GM12878 (cell line): ENCODE data around the gene POU6F2.

Source experiments
- NRF1 ChIP-seq: conservative IDR thresholded peaks from 2 replicates; pipeline ENCODE4 v1.6.1; 2011; ENCODE audit warnings: mild to moderate bottlenecking, low read depth, low read length, improper control_type of control experiment
- POLR2A ChIP-seq: IDR thresholded peaks from 2 replicates; pipeline ENCODE4 v1.6.1; 2011; ENCODE audit warnings: low read depth, mild to moderate bottlenecking, low read length
- POLR2AphosphoS5 ChIP-seq: IDR thresholded peaks from 2 replicates; pipeline ENCODE4 v1.6.1; 2011; ENCODE audit warnings: mild to moderate bottlenecking, low read length, inconsistent platforms
- RBBP5 ChIP-seq: fragments of 200-600 bp; sonication (generic); conservative IDR thresholded peaks from 2 replicates; pipeline ENCODE4 v1.6.1; 2016
- SREBF2 ChIP-seq: IDR thresholded peaks from 2 replicates; pipeline ENCODE4 v1.6.1; 2012; ENCODE audit warnings: mild to moderate bottlenecking, low read length
- USF1 ChIP-seq: IDR thresholded peaks from 2 replicates; pipeline ENCODE4 v1.6.1; 2011; ENCODE audit warnings: borderline replicate concordance, low read depth, mild to moderate bottlenecking, moderate library complexity, mixed read lengths, low read length; ENCODE audit not compliant: insufficient read depth; ENCODE audit errors: extremely low read length
- ZZZ3 ChIP-seq: IDR thresholded peaks from 2 replicates; pipeline ENCODE4 v1.6.1; 2011; ENCODE audit warnings: low read depth; ENCODE audit not compliant: control insufficient read depth, insufficient read length
- TF ChIP-seq, protein P1 (sequence below), 3 experiments: IDR thresholded peaks in 2 of 3; conservative IDR thresholded peaks in 1 of 3; 2 replicates each; pipeline ENCODE4 v1.5.1; 2011; ENCODE audit warnings: low read depth in 3 of 3, low read length in 3 of 3, mild to moderate bottlenecking in 3 of 3, control low read depth in 2 of 3, moderate library complexity in 2 of 3, inconsistent platforms in 1 of 3, mixed read lengths in 1 of 3; ENCODE audit not compliant: control insufficient read depth in 2 of 3, insufficient read depth in 1 of 3; ENCODE audit errors: extremely low read depth in 1 of 3
- TF ChIP-seq, protein P2 (sequence below): IDR thresholded peaks from 2 replicates; pipeline ENCODE4 v1.6.1; 2012; ENCODE audit warnings: low read depth, low read length, improper control_type of control experiment
- TF ChIP-seq, protein P3 (sequence below): fragments of 450-650 bp; IDR thresholded peaks from 2 replicates; pipeline ENCODE4 v1.6.1; 2016; ENCODE audit warnings: mild to moderate bottlenecking, moderate library complexity, borderline replicate concordance
- TF ChIP-seq, protein P4 (sequence below): fragments of 450-650 bp; IDR thresholded peaks from 2 replicates; pipeline ENCODE4 v1.6.1; 2016; ENCODE audit warnings: mild to moderate bottlenecking

GRCh38 chr7:39217783-39218182 is 240.1 kb downstream of the POU6F2 start:
- TF ChIP-seq NRF1 (no peak), RBBP5 (no peak), SREBF2 (no peak), POLR2A (no peak), USF1 (no peak), POLR2AphosphoS5 (no peak), ZZZ3 (no peak)
- TF ChIP-seq, protein P1, sequence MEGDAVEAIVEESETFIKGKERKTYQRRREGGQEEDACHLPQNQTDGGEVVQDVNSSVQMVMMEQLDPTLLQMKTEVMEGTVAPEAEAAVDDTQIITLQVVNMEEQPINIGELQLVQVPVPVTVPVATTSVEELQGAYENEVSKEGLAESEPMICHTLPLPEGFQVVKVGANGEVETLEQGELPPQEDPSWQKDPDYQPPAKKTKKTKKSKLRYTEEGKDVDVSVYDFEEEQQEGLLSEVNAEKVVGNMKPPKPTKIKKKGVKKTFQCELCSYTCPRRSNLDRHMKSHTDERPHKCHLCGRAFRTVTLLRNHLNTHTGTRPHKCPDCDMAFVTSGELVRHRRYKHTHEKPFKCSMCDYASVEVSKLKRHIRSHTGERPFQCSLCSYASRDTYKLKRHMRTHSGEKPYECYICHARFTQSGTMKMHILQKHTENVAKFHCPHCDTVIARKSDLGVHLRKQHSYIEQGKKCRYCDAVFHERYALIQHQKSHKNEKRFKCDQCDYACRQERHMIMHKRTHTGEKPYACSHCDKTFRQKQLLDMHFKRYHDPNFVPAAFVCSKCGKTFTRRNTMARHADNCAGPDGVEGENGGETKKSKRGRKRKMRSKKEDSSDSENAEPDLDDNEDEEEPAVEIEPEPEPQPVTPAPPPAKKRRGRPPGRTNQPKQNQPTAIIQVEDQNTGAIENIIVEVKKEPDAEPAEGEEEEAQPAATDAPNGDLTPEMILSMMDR (IDR thresholded peaks at IDR 0.05 in 2 of 3, conservative IDR thresholded peaks at IDR 0.05 in 1 of 3; ENCODE audit: control insufficient read depth in 2 of 3, extremely low read depth in 1 of 3, insufficient read depth in 1 of 3, low read depth in 3 of 3, low read length in 3 of 3): no peak
- TF ChIP-seq, protein P2, sequence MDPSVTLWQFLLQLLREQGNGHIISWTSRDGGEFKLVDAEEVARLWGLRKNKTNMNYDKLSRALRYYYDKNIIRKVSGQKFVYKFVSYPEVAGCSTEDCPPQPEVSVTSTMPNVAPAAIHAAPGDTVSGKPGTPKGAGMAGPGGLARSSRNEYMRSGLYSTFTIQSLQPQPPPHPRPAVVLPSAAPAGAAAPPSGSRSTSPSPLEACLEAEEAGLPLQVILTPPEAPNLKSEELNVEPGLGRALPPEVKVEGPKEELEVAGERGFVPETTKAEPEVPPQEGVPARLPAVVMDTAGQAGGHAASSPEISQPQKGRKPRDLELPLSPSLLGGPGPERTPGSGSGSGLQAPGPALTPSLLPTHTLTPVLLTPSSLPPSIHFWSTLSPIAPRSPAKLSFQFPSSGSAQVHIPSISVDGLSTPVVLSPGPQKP: no peak
- TF ChIP-seq, protein P3, sequence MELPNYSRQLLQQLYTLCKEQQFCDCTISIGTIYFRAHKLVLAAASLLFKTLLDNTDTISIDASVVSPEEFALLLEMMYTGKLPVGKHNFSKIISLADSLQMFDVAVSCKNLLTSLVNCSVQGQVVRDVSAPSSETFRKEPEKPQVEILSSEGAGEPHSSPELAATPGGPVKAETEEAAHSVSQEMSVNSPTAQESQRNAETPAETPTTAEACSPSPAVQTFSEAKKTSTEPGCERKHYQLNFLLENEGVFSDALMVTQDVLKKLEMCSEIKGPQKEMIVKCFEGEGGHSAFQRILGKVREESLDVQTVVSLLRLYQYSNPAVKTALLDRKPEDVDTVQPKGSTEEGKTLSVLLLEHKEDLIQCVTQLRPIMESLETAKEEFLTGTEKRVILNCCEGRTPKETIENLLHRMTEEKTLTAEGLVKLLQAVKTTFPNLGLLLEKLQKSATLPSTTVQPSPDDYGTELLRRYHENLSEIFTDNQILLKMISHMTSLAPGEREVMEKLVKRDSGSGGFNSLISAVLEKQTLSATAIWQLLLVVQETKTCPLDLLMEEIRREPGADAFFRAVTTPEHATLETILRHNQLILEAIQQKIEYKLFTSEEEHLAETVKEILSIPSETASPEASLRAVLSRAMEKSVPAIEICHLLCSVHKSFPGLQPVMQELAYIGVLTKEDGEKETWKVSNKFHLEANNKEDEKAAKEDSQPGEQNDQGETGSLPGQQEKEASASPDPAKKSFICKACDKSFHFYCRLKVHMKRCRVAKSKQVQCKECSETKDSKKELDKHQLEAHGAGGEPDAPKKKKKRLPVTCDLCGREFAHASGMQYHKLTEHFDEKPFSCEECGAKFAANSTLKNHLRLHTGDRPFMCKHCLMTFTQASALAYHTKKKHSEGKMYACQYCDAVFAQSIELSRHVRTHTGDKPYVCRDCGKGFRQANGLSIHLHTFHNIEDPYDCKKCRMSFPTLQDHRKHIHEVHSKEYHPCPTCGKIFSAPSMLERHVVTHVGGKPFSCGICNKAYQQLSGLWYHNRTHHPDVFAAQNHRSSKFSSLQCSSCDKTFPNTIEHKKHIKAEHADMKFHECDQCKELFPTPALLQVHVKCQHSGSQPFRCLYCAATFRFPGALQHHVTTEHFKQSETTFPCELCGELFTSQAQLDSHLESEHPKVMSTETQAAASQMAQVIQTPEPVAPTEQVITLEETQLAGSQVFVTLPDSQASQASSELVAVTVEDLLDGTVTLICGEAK: no peak
- TF ChIP-seq, protein P4, sequence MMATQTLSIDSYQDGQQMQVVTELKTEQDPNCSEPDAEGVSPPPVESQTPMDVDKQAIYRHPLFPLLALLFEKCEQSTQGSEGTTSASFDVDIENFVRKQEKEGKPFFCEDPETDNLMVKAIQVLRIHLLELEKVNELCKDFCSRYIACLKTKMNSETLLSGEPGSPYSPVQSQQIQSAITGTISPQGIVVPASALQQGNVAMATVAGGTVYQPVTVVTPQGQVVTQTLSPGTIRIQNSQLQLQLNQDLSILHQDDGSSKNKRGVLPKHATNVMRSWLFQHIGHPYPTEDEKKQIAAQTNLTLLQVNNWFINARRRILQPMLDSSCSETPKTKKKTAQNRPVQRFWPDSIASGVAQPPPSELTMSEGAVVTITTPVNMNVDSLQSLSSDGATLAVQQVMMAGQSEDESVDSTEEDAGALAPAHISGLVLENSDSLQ: no peak
